NCI-H146 treated with DMSO at 0.1 percent for 48 hours (cell line): Measurements from ENCODE around the gene GLYR1.

Experiments used
- DNase-seq: peaks from one replicate; lab custom pipeline; 2025; ENCODE audit not compliant: unreplicated experiment; lab: John Stamatoyannopoulos, UW

GLYR1 gene

DNA sequence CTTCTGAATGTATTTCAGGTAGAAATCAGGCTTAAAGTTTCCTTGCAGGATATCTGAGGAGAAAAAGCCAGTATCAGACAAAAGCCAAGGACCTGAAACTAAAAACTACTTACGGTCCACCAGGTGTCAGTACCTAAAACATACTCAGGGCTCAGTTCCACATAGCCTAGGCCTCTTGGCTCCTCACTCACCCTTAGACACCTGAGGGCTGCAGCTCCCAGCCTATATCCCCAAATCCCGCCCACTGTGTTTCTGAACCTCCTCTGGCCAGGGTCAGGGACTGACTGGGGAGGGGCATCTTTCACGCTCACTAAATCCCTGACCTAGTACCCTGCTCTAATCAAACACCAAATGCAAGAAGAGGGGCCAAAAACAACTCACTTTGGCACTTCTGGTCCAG, 35.8 kb downstream of the GLYR1 start:
- no peak for DNase-seq

DNA sequence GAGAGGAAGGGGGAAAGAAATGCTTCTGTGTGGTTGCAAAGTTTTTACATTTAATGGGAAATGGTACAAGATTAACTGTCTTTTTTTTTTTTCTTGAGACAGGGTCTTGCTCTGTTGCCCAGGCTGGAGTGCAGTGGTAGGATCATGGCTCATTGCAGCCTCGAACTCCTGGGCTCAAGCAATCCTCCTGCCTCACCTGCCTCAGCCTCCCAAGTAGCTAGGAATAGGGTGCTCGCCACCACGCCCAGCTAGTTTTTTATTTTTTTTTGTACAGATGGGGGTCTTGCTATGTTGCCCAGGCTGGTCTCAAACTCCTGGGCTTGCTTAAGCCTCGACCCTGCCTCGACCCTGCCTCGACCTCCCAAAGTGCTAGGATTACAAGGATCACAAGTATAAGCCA, 40.8 kb downstream of the GLYR1 start:
- DNase-seq = no peak

DNA sequence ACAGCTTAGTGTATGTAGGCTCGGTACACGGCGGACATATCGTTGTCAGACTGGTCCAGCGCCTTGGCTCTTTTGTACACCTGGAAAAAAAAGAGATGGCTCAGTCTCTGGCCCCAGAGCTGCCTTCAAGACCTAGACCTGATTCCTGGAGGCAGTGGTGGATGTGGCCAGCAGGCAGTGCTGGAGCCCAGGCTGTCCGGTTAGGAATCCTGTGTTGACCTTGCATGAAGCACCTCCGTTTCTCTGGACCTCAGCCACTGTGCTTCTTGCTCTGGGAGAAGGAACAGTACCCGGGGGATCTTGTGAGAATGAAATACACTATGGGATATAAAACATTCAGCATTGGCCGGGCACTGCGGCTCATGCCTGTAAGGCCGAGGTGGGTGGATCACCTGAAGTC, 41.9 kb downstream of the GLYR1 start:
- no peak for DNase-seq

DNA sequence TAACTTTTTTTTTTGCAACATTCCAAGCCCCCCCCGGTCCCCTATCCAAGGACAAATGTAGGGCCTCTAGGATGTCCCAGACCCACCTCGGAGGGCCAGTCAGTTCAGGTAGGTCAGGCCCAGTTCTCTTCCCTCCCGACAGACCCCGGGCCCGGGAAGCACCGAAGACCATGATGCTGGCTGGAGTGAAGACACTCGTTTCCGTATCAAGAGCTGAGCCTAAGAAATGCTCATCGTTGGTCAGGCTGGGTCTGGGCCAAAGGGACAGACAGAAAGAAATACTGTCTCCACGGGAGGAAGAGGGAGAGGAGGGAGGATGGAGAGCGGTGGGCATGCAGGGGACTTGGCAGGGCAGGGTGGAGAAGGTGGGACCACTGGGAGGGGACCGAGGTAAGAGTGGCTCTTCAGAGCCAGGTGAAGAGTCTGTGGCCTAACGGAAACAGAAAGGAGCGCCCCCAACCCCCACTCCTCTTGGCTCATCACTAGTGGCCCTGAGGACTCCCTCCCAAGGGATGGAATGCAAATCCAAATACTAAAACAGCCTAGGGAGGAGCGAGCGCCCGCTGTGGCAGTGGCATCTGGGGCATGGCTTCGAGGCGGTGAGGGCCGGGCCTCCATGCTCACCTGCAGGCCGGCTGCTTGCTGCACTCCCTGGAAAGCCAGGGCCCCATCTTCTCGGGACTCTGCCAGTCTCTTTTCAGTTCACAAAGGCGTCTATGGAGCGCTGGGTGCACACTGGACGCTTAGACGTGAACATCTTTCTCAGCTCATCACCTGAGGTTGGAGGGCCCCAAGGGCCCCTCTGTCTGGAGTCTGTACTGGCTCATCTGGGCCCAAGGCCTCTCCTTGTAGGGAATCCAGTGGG, 43.0 kb downstream of the GLYR1 start:
- no peak for DNase-seq

DNA sequence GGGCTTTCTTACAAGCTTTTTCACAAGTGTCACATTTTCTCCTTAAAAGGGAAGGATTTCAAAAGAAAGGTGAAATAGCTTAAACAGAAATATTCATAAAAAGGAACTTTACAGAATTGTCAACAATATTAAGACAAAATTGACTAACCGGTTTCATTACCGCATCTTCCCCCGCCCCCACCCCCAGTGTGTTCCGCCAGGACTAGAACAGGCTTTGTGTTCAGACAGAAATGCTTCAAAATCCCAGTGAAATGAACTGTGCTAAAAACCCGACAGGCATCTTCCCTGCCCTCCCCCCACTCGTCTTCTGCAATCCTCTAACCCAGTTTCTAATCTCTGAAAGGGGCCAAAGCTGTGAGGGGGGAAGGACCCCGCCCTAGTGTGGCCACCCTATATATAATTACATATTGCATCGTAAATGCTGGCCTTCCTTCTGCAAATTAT, 43.7 kb downstream of the GLYR1 start:
- DNase-seq = no peak

DNA sequence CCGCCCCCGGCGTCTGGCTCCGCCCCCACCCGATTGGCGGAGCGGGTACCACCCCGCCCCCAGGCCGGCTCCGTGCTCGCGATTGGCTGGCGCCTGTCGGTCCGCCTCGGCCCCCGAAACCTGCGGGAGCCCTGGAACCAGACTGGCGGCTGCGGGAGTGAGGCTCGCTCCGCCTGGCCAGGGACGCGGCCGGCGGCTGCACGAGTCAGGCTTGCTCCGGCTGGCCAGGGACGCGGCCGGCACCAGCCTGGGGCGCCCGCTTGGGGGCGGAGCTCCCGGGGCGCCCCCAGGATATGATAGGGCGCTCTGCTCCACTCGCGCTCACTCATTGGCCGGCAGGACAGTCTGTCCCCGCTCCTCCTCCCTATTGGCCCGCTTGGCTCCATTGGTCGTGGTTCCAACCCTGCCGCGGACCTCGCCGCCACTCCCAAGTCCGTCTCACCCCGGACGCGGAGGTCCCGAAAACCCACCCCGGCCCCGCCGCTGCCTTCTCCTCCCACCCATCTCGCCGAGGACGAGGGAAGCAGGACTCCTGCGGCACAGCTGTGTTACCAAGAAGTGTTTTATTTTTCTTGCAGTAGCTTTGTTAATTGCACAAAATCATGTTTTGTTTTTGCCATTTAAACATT, 44.3 kb downstream of the GLYR1 start:
- peak; percentile 93 for DNase-seq

DNA sequence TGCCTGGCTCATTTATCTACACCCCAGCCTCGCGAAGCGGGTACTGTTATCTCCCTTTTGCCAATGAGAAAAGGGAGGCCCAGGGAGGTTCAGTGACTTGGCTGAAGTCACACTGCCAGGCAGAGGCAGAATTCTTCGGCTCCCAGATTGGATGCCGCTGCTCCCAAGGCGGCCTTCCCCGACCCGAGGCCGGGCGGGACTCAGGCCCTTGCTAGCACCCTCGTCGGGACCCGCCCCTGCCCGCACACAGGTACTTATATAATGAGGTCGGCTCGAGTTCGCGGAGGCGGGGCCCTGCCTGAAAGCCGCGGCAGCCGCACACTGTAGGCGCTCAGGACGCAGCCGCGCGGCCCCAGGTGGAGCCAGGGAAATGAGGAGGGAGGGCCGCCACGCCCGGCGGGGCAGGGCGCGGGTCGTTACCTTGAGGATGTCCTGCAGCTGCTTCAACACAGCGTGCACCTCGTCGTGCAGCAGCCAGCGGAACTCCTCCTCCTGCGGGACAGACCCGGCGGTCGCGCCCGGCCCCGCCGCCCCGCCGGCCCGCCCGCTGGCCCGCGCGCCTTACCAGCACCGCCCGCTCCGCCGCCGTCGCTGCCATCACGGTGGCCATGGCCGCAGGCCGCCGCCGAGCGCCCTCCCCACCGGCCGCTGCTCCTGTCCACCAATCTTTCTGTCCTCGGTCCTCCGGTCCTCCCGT, 45.0 kb downstream of the GLYR1 start, which contains the start of gene ROGDI:
Gene ROGDI, minus strand, starts transcription at position 672 of the 697 bp plus-strand sequence. Its CDS starts 62 bp downstream, at position 610.
- peak; percentile 90 for DNase-seq

DNA sequence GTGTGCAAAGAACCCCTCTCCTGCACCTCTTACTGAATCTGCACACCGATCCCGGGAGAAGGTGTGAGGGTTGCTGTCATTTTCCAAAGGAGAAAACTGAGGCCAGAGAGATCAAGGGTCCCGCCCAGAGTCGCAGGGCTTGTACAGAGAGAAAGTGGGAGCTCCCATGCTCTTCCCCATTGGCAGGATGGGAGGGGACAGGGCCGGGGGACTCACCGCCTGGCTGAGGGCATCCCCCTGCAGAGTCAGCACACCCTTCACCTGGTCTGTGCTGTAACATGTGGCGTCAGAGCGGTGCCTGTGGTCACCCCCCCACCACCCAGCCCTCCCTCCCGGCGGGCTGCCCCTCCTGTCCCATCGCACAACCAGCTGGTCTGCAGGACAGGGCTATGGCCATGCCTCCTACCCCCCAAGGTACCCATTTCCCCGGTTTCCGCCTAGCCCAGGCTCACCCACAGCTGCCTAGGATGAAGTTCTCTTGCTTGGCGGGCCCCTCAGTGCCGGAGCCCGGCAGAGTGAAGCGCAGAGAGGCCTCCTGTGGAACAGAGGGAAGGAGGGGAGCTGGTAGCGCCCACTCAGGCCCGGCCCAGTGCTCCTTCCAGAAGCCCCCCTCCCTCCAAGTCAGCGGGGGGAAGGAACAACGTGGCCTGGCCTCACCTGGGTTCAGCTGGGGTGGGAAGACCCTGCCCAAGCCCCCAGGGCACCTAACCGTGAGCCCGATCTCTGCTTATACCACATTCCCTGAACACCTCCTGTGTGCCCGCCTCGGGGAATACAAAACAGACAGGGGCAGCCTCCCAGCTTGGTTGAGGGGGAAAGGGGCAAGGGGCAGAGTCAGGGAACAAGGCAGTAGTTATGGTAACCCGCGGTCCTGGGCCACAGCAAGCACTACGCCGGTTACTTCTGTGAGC, 45.8 kb downstream of the GLYR1 start:
- no peak for DNase-seq

DNA sequence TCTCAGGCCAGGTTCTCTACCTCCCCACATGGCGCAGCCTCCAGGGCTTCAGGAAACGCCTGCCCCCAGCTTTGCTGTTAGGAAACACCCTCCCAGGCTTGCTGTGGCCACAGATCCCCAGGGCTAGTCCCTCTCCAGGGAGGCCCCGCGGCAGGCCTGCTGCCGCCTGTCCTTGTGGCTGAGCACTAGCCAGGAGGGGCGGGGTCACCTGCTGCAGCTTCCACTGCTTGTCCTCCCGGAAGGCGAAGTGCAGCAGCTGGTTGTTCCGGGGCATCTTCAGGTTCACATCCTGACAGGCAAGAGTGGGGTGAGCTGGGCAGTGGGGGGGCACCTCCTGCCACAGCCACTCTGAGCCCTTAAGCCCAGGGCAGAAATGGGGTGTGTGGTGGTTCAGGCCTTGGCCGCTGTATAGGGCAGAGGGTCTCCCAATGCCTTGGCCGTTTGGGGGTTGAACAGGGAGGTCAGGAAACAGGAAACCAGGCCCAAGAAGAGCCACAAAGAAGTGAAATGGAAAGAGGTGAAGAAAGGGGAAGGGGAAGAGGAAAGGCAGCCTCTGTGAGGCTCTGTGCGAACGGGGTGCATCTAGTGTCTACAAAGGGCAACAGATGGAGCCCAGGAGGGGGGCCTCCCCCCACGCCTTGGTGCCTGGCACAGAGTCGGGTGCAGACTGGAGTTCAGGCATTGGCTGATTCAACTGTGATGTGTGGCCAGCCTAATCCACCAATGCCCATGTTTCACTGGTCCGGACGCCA, 46.6 kb downstream of the GLYR1 start:
- no peak for DNase-seq

DNA sequence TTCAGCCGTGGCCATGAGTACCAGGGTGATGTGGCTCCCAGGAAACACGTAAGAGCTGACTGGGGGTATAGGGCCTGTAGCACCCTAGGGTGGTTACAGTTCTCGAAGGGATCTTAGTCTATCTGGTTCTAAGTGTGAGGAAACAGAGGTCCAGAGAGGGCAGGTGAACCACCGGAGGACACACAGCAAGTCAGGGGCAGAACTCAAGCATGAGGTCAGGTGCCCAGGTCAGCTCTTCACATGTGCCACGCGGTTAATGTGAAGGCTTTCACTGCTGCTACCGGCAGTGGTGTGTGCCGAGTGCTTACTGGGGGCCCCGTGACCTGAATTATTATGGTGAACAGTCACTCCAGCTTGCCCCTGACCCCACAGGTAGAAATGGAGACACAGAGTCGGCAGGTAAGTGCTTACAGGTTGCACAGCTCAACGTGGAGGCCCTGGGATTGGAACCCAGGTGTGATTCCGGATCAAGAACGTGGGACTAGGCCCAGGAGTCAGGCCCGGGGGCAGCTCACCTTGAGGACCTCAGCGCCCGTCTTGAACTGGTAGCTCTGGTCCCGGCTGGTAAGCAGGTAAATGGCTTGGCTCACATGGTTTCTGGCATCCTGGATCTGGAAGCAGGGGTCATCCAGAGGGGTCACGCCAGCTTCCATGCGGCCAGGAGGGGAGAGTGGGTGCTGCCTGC, 47.8 kb downstream of the GLYR1 start:
- DNase-seq = no peak

DNA sequence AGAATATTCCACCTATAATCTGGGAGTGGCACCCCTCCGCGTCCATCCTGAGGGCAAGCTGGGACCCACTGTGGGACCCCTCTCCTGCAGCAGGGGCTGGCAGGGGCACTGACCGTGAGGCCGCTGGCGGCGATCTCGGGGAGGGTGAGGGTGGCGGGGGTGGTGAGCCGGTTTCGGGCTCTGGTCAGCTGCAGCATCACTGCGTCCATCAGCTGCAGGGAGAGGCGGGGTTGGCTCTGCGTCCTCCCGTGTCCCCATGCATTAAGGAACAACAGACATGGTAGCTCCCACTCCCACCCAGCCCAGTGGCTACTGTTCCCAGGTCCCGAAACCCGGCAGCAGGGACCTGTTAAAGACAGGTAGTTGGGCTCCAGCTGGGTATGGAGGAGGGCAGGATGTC, 48.6 kb downstream of the GLYR1 start:
- DNase-seq = no peak

DNA sequence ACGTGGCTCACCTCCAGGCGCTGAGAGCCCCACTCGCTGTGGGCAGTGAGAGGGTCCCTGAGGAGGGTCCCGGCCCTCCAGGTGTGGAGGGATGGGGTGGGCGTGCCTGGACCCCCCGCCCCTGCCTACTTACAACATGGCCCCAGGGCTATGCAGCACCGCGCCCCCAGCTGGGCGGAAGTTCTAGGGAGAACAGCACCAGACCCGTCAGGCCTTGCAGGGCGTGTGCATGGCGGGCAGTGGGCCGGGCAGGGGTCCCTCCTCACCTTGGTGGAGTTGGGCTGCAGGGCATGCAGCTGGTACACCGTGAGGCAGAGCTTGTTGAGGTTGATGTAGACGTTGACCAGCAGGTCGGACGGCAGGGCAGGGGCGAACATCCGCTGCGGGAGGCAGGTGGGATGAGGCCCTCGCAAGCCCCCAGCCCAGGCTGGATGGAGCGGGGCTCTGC, 49.3 kb downstream of the GLYR1 start:
- no peak for DNase-seq

DNA sequence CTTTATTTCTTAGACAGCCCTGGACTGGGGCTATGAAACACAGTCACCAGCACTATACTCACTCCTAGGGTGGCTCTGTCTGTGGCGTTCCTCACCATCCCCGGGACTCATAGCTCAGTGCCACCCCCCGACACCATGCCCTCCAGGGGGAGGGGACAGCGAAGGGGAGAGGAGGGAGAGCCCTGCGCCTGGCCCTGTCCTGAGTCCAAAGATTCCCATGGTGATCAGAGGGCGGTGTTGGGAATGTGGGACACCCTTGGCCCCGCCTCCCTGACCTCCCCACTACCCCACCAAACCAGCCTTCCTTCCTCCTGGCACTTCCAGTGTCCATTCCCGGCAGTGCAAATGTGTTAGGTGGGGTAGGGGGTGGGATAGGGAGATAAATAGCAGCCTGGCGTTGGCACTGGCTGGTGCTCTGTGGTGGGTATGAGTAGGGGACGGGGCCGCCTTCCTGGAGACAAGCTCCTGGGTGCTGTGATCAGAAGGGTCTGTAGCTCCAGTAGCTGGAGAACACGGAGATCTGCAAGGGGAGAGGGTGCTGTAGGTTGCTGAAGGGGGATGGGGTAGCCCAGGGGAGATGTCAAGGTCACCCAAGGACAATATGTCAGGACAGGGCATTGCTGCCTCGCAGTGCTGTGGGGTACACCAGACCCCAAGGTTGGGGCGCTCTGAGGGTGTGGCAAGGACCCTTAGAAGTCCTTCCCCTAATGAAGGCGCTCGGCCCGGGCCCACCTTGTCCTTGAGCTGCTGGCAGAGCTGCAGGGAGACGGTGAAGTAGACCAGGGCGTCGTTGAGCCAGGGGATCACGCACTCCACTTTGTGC, 49.9 kb downstream of the GLYR1 start:
- no peak for DNase-seq

DNA sequence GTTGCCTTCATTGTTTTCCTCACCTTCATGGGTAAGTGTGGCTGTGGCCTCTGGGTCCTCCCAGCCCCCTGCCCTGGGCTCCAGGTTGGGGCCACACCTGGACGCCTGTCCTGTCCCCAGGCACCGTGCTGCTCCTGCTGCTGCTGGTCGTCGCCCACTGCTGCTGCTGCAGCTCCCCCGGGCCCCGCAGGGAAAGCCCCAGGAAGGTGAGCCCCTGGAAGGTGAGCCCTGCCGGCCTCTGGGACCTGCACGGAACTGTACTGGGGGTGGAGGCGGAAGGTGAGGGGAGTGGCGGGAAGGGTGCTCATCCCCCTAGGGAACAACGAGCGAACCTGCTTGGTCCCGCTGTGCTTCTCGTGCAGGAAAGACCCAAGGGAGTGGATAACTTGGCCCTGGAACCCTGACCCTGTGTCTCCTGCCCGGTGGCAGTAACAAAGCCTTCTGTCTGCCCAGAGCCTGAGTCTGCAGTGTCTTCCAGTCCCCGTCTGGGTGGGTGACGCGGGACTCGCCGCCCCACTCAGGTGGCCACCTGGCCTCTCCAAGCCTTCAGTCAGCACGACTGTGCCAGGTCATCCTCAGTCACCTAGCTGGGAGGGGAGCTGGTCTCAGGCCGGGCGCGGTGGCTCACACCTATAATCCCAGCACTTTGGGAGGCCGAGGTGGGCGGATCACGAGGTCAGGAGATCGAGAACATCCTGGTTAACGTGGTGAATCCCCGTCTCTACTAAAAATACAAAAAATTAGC, 51.1 kb downstream of the GLYR1 start:
- DNase-seq = peak; percentile 15

DNA sequence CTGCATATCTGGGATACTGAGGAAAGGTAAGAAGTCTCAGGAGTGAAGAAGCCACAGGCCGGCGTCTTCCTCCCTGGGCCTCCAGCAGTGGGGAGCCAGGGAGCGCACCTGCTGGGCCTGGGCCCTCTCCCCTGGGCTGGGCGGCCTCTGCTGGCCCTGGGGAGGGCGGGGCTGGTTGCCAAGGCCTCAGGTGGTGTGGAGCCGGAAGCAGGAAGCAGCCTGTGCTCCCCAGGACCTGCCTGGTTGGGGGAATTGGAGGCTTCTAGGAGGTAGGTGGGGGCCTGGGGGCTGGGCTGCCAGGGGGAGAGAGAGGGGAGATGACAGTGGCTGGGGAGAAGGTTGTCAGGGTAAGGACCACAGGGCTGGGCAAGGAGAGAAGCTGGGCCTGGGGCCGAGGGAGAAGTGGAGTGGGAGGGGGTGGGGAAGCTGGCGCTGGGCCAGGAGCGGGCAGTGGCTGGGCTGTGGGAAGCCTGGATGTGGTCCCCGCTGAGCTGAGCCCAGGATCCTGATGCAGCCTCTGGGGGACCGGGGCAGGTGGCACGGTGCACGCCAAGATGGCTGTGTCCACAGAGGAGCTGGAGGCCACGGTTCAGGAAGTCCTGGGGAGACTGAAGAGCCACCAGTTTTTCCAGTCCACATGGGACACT, 51.8 kb downstream of the GLYR1 start, which contains the start of gene SMIM22:
Gene SMIM22, plus strand, starts transcription at position 189 of the 647 bp plus-strand sequence. Its CDS starts 366 bp downstream, at position 555.
- peak; percentile 89 for DNase-seq

DNA sequence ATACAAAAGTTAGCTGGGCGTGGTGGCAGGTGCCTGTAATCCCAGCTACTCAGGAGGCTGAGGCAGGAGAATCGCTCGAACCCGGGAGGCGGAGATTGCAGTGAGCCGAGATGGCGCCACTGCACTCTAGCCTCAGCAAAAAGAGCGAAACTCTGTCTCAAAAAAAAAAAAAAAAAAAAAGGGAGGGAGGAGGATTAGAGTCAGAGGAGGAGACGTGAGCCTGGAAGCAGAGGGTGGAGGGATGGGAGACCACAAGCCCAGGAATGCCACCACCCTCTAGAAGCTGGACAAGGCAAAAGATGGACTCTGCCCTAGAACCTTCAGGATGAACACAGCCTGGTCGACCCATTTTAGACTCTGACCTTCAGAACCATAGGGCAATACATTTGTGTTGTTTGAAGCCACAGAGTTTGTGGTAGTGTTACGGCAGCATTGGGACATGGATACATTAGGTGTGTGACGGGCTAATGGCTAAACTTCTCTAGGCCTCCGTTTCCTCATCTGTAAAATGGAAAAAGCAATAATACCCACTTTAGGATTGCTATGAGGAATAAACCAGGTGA, 54.1 kb downstream of the GLYR1 start:
- DNase-seq = no peak

DNA sequence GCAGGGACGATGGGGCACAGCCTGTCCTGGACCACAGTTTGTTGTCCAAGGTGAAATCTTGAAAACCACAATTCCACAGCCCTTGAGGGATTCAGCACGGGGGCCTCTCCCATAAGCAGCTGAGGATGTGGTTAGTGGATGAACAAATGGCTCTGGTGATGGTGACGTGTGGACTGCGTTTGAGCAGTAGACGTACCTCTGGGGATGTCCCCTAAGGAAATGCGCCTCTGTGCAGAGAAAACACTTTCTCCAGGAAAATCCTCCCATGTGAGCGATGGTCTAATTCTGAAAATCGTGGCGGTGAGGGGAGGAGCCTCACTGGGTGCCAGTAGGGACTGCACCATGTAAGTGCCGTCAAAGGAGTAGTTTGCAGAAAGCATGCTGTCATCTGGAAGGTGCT, 56.2 kb downstream of the GLYR1 start:
- no peak for DNase-seq
